NCI-H748 treated with DMSO at 0.1 percent for 48 hours (cell line): ENCODE results near the gene GAB3.
"Not testable (repeated sequence)": the region's sequence is repeated elsewhere in the genome, so short reads cannot be mapped to it uniquely, and the experiment has no call there.

Source experiments
- DNase-seq: peaks from one replicate; lab custom pipeline; 2025; lab: John Stamatoyannopoulos, UW

Gene GAB3

GRCh38 chrX:154658187-154658586 lies 92.7 kb downstream of the GAB3 start:
- no peak for DNase-seq

GRCh38 chrX:154657226-154657805 lies 93.6 kb downstream of the GAB3 start:
- DNase-seq, result no peak

- DNase-seq, result no peak
These were observed 95.1 kb downstream of the GAB3 start for GRCh38 chrX:154655786-154656185.

GRCh38 chrX:154655346-154655745 lies 95.5 kb downstream of the GAB3 start:
- no peak for DNase-seq

- no peak for DNase-seq
These were observed 96.0 kb downstream of the GAB3 start for GRCh38 chrX:154654925-154655324.

- no peak for DNase-seq
These were observed 96.5 kb downstream of the GAB3 start for GRCh38 chrX:154654372-154654771.

- DNase-seq, result not testable (repeated sequence)
These were observed 97.5 kb downstream of the GAB3 start, which contains the start of gene CTAG2 for GRCh38 chrX:154653413-154653812. CTAG2 (minus strand) TSS chrX:154653579; CDS start chrX:154653515, 64 bp downstream.

- DNase-seq, result no peak
These were observed 97.9 kb downstream of the GAB3 start for GRCh38 chrX:154653048-154653401.

GRCh38 chrX:154652311-154653047 lies 98.4 kb downstream of the GAB3 start:
- no peak for DNase-seq

- no peak for DNase-seq
These were observed 100.7 kb downstream of the GAB3 start for GRCh38 chrX:154650221-154650510.

- DNase-seq, result no peak
These were observed 101.2 kb downstream of the GAB3 start for GRCh38 chrX:154649503-154650220.

- DNase-seq, result no peak
These were observed 101.9 kb downstream of the GAB3 start for GRCh38 chrX:154648931-154649330.

- not testable (repeated sequence) for DNase-seq
These were observed 105.0 kb downstream of the GAB3 start for GRCh38 chrX:154645745-154646378.

- DNase-seq, result not testable (repeated sequence)
These were observed 107.2 kb downstream of the GAB3 start for GRCh38 chrX:154643708-154644107.

GRCh38 chrX:154641740-154642139 lies 109.1 kb downstream of the GAB3 start:
- not testable (repeated sequence) for DNase-seq

GRCh38 chrX:154633661-154634060 lies 117.2 kb downstream of the GAB3 start:
- DNase-seq, result not testable (repeated sequence)

GRCh38 chrX:154630949-154631348 lies 119.9 kb downstream of the GAB3 start:
- DNase-seq, result not testable (repeated sequence)

GRCh38 chrX:154628960-154629359 lies 121.9 kb downstream of the GAB3 start:
- not testable (repeated sequence) for DNase-seq
